ENCODE results near the gene WDFY2.

- TF ChIP-seq CTCF (IDR thresholded peaks at IDR 0.05) (no peak), POLR2A (IDR thresholded peaks at IDR 0.05) (no peak)
Observed at GRCh38 chr13:51643882-51644281, 59.6 kb downstream of the WDFY2 start.
